ENCODE data around the gene PTER.

The PTER gene

DNA sequence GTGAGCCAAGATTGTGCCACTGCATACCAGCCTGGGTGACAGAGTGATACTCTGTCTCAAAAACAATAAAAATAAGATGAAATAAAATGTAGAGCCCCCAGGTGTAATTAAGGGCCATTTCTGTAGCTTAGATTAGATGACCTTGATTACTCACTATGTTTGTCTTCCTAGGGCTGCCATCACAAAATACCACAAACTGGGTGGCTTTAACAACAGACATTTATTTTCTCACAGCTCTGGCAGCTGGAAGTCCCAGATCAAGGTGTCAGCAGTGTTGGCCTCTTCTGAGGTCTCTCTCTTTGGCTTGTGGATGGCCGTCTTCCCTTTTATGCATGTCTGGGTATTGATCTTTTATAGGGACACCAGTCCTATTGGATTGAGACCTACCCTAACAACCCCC is 6.1 kb downstream of the PTER start:
- no peak overlapping the region for H3K27ac ChIP-seq
- TF ChIP-seq ZFX (IDR thresholded peaks at IDR 0.05), result no peak
- TF ChIP-seq, protein P1, sequence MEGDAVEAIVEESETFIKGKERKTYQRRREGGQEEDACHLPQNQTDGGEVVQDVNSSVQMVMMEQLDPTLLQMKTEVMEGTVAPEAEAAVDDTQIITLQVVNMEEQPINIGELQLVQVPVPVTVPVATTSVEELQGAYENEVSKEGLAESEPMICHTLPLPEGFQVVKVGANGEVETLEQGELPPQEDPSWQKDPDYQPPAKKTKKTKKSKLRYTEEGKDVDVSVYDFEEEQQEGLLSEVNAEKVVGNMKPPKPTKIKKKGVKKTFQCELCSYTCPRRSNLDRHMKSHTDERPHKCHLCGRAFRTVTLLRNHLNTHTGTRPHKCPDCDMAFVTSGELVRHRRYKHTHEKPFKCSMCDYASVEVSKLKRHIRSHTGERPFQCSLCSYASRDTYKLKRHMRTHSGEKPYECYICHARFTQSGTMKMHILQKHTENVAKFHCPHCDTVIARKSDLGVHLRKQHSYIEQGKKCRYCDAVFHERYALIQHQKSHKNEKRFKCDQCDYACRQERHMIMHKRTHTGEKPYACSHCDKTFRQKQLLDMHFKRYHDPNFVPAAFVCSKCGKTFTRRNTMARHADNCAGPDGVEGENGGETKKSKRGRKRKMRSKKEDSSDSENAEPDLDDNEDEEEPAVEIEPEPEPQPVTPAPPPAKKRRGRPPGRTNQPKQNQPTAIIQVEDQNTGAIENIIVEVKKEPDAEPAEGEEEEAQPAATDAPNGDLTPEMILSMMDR (conservative IDR thresholded peaks at IDR 0.05), result no peak

DNA sequence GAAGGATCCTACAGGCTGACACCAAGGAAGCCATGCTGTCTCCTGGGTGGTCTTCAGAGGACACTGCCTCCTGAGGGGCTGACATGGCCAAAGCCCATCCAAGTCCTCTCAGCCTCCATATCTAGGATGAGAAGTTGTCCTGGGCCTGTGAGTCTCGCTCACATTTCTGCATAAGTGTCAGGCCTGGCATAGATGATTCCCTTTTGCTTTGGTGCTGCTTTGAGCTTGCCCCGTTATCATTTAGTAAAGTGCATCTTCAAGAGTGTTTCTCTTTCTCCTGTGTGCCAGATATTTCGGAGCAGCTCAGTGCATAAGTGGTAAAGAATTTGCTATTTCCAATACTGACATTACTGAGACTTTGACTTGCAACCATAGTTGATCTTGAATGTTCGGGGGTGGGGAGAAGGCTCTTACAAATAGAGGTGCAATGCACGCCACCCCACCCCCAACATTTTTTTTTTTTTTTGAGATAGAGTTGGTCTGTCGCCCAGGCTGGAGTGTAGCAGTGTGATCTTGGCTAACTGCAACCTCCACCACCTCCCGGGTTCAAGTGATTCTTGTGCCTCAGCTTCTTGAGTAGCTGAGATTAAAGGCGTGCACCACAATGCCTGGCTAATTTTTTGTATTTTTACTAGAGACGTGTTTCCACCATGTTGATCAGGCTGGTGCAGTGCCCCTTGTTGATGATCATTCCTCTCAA is 9.1 kb downstream of the PTER start:
- no peak overlapping the region for H3K27ac ChIP-seq
- TF ChIP-seq, protein P1 (conservative IDR thresholded peaks at IDR 0.05), result no peak
- no peak for TF ChIP-seq ZFX (IDR thresholded peaks at IDR 0.05)

DNA sequence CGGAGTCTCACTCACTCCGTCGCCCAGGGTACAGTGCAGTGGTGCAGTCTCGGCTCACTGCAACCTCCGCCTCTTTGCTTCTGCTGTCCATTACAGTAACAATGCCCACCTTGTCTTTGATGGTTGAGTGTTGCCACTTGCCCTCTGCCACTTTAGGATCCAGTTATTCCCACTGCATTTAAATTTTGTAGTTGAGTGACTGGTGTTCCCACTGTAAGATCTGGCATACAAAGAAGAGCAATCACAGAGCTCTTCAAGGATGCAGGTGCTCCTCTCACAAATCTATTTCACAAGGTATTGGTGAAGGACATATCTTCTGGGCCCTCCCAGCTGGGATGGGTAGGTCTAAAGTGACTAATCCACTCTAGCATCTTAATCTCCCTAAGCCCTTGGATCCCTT is 12.6 kb downstream of the PTER start:
- TF ChIP-seq, protein P1 (conservative IDR thresholded peaks at IDR 0.05), result no peak
- no peak for TF ChIP-seq ZFX (IDR thresholded peaks at IDR 0.05)
- H3K27ac ChIP-seq, result no peak overlapping the region

DNA sequence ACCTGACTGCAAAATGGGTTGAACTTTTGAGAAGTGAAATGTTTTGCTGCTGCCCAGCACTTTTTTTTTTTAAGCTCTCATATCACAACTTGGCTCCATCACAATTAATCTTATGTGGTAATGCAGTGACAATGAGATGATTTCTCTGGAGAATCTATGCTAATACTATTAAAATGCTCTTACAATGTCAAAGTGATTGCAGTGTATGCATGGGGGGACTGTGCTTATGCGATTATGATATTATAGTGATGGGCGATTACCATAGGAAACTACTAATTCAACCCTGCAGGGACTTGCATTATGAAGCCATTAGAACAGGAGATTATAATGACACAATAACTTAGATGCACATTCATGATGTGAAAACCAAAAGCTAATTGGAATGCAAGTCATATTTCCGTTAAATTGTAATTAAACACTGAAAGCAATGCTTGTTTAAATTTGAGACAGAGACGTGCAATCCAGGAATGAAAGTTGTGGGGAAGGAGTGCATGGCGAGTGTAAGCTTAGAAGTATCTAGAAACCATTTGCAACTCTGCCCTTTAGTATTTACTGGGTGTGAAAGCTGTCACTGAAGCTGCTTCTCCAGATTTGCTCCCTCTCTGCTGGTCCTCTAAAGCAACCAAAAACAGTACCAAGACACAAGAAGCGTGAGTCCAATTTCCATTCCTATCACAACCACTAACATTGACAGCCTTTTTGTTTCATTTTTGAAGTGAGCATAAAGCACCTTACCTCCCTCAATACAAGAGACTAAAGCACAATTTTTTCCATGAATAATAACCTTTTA is 21.6 kb downstream of the PTER start:
- TF ChIP-seq, protein P1 (conservative IDR thresholded peaks at IDR 0.05), result no peak
- TF ChIP-seq ZFX (IDR thresholded peaks at IDR 0.05), result no peak
- no peak overlapping the region for H3K27ac ChIP-seq

DNA sequence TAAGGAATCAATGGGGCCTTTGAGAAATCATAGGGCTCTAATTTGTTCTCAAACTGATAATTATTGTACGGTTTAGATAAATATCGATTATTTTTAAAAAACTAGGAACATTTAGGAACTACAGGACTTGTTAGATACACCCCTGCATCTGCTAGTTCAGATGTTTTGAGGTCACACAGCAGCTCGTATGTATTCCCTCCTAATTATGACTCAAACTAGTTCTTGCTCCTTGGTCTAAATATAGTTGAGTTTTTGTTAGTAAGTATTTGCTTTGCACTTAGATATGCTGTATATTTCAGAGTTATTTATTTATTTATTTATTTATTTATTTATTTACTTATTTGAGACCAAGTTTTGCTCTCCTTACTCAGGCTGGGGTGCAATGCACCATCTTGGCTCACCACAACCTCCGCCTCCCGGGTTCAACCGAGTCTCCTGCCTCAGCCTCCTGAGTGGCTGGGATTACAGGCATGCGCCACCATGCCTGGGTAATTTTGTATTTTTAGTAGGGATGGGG is 22.7 kb downstream of the PTER start:
- H3K27ac ChIP-seq, result no peak overlapping the region
- TF ChIP-seq, protein P1 (conservative IDR thresholded peaks at IDR 0.05), result no peak
- no peak for TF ChIP-seq ZFX (IDR thresholded peaks at IDR 0.05)

DNA sequence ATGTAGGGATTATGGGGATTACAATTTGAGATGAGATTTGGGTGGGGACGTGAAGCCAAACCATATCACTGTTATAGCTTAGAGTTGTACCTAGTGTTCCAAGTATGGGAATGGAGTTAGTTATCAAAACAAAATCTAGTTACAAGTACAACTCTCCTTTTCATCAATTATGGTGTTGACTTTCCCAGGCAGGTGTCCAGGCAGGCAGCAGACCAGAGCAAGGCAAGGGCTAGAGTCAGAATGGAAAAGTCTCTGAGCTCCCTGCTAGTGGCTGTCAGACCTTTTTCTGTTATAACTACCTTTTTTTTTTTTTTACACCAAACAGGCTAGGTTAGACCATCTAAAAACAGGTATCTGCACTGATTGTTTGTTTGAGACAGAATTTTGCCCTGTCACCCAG is 29.2 kb downstream of the PTER start:
- no peak overlapping the region for H3K27ac ChIP-seq
- TF ChIP-seq ZFX (IDR thresholded peaks at IDR 0.05), result no peak
- TF ChIP-seq, protein P1 (conservative IDR thresholded peaks at IDR 0.05), result no peak

DNA sequence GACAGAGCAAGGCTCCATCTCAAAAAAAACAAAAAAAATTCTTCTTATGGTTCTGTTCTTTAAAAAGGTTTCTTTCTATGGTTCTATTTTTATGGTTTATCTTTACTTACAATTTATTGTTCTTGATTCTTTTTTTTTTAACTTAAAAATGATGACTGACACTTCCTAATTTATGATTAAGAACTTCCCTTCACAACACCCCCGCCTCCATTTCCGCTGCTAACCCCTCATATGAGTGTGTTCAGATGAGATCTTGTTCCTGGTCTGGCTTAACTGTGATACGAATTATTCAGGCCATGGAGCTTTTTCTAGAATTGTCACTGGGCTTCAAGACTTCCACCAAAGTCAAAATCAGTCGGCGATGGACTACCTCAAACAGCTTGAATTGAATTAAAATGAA is 33.9 kb downstream of the PTER start:
- H3K27ac ChIP-seq, result no peak overlapping the region
- TF ChIP-seq ZFX (IDR thresholded peaks at IDR 0.05), result no peak
- TF ChIP-seq, protein P1 (conservative IDR thresholded peaks at IDR 0.05), result no peak
